Stimulated activated CD4-positive, alpha-beta T cell treated with anti-CD3 and anti-CD28 coated beads, Interleukin-12 subunit alpha, Interleukin-12 subunit beta, amount 100 ng/mL, for 24 hours (primary cell): ENCODE data around the gene CEP95.

Experiments used
- DNase-seq, 2 experiments: peaks; one replicate each; pipeline ENCODE4 v3.0.0-alpha.2; 2020; ENCODE audit warnings: low read depth in 2 of 2

The CEP95 gene

DNA sequence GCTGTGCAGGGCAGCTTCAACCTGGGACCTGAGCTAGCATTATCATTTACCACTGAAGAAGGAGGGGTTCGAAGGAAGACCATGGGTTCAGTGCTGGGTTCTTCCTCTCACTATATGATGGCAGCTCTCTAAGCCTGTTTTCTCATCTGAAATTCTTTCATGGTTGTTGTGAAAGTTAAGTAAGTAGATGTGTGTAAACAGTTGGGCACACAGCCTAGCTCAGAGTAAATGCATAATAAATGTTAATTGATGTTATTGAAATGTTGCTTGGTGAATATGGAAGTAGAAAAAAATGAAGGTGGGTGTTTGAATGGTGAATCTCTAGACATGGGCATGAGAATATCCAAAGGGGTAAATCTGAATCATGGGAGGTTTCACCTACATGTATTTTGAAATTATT is 9.1 kb downstream of the CEP95 start:
- DNase-seq: no peak

DNA sequence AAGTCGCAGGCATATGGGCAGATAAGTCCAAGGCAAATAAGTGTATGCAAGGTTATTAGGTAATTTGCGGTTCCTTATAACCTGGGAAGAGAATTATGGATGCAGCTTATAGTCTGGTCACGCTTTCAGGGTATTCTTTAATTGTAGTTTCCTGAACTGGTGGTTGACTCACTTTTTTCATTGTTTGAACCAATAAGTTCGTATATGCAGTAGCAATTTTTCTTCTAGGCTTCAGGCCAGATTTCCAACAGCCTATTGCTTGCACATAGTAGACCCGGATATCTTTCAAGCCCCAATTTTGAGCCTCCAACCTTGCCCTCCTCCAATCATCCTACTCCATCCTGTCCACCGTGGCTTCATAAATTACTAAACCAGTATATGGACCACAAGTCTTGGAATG is 12.8 kb downstream of the CEP95 start:
- no peak for DNase-seq

DNA sequence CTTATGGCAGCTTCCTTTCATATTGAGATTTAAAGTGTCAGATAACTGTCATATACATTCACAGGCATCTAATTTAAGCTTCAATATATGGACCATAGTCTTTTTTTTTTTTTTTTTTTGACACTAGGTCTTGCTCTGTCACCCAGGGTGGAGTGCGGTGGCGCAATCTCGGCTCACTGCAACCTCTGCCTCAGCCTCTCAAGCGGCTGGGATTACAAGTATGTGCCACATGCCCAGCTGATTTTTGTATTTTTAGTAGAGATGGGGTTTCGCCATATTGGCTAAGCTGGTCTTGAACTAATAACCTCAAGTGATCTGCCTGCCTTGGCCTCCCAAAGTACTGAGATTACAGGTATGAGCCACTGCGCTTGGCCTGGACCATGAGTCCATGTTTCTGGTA is 13.6 kb downstream of the CEP95 start:
- no peak for DNase-seq

DNA sequence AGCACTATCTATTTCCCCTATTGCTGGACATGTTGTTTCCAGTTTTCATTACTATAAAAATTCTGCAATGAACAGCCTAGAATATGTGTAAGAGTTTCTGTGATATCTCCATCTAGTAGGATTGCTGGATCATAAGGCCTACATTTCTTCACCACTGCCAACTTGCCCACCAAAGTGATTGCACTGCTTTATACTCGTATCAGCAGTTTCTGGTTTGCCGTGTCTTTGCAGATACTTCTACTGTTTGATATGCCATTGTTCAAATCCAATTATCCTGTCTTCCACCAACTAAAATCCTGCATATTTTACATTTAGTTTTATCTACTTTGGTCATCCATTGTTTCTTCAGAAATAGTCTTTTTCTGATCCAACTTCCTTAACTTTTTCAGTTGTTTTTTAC is 21.1 kb downstream of the CEP95 start:
- no peak for DNase-seq

DNA sequence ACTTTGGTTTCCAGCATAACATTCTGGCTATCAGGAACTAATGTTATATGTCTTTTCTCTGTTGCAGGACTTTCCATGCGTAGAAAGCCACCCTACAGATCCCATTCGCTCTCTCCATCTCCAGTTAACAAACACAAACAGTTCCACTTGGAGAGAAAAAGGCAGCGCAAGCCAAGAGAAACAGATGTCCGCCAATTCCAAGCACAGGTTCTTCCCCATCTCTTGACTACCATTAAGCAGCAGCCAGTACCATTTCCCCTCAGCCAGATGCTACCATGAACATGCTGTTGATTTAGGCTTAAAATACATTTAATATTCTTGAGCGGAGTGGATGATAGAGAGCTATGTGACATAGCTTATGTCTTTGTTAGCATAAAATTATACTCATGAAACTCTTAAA is 22.4 kb downstream of the CEP95 start:
- DNase-seq: no peak

DNA sequence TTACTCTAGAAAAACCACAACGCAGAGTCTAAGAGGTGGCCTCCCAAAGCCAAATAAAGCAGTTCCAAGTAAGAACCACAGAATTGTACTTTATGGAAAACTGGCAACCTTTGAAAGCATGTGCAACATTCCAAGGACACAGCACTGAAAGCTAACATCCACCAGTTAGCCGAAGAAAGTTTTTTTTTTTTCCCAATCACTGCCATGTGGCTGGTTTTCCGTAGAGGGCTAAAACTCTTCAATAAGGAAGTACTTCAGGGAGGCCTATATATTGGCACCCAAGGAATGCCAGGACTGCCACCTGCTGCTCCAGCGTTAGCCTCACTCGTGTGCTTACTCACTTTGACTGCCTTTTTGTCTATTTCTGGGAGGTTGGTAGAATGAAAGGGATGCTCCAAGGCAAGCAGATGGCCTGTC is 25.2 kb downstream of the CEP95 start:
- no peak for DNase-seq

DNA sequence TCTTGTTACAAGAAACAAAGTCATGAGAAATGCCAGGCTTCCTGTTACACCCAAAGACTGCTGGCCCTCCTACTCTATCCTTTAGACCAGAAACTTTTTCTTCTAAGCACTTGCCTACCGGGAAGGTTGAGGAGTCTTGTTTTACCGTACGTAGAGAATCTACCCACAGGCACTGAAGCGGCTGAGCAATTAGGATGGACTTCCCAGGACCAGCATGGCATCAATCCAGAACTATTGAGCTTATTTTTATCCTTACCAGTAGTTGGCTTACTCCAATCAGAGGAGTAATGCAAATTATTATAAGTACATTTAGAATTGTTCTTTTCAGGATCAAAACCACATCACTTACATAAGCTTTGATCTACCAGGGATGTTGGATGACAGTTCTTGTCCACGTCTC is 25.6 kb downstream of the CEP95 start:
- no peak for DNase-seq

DNA sequence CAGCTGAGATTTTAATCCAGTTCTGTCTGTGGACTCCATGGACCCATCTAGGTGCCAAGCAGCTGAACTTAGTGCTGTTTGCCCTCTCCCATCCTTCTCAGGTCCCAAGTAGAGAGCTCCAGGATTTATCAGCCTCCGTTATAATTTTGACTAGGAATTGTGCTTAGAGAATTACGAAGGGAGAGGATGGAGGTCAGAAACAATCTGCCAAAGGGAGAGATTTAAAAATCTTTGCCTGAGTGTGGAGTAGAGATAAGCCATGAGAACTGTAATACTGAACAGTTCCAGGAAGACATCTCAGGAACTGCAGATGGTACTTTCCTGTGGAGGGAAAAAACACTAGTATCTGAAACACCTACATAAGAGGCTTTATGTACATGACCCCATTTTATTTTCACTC is 27.0 kb downstream of the CEP95 start:
- DNase-seq: no peak

DNA sequence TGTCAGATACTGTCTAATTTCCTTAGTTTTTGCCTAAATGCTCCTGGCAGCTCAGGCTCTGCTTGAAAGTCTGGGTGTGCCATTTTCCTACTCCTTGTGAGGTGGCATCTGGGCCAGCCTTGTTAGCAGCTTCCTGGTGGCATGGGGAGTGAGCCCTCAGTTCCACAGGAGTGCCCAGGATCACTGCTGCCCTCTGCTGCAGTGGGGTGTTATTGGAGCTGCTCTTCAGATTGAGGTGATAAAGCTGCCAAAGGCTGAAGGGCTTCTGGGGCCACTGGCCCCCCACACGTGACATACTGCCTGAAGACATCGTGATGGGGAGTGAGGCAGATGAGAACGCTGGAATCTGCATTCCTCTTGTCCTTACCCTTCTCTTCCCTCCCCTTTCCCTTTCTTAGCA is 27.4 kb downstream of the CEP95 start:
- no peak for DNase-seq

DNA sequence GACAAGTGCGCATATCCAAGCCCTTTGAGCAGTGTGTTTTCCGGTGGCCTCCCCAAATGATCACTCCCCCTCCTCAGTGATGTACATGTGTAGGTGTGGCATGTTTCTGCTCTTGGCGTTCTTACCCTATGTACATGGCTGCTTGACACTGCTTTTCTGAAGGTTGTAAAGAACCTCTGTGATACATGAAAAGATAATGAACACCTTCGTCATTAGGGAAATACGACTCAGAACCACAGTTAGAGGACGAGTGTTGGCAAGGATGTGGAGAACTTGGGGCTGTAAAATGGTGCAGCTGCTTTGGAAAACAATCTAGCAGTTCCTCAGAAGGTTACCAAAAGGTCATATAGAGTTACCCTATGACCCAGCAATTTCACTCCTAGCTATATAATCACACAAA is 28.6 kb downstream of the CEP95 start:
- DNase-seq: no peak

DNA sequence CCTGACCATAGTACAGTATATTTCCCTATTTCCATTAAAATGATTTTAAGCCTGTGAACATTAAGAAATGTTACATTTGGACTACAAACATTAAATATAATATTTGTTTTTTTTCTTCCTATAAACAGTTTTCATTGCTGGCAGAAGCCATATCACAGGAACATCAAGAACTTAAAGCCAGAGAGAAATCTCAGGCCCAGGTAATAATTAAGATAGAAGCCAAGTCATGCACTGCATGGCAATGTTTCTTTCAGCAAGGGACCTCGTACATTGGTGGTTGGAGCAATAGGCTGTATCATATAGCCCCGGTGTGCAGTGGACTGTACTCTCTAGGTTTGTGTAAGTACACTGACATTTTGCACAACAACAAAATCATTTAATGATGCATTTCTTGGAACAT is 30.1 kb downstream of the CEP95 start:
- no peak for DNase-seq

DNA sequence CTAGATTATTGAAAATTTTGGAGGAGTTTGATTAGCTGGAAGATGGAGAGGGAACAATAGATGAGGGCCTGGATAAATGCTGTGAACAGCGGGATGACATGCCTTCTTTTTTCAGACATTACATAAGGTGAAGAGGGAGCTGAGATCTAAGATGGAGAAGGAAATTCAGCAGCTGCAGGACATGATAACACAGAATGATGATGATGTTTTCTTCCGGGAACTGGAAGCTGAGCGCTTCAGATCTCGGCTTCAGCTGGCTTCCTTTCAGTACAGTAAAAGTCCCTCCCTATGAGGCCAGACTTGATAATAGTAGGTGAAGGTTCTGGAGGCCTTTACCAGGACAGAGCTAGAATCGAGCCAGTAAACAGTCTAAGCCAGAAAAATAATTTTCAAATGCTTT is 30.7 kb downstream of the CEP95 start:
- no peak for DNase-seq

DNA sequence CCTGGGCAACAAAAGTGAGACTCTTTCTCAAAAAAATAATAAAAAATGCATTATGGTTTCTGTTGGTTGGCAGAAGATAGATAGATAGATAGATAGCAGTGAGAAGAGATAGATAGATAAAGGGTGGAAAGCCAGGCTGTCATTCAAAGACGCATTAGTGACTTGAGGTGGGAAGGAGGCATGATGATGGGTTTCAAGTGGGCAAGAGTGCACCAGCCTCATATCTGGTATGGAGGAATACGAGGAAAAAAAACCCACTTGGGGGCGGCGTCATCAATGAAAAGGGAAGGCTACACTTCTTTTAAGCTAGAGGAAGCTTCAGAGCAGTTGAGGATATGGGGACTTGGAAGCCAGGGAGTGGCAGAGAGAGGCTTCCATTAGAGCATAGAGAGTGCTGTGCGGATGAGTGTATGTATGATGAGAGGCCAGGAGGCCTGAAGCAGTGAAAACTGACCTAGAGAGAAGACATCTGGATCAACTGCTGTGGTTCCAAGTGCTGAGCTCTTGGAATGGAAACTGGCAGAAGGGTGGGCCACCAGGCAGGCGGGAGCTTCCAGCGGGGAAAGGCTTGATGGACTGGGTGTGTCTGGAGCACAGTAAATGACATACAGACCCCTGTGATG is 31.8 kb downstream of the CEP95 start:
- no peak for DNase-seq

DNA sequence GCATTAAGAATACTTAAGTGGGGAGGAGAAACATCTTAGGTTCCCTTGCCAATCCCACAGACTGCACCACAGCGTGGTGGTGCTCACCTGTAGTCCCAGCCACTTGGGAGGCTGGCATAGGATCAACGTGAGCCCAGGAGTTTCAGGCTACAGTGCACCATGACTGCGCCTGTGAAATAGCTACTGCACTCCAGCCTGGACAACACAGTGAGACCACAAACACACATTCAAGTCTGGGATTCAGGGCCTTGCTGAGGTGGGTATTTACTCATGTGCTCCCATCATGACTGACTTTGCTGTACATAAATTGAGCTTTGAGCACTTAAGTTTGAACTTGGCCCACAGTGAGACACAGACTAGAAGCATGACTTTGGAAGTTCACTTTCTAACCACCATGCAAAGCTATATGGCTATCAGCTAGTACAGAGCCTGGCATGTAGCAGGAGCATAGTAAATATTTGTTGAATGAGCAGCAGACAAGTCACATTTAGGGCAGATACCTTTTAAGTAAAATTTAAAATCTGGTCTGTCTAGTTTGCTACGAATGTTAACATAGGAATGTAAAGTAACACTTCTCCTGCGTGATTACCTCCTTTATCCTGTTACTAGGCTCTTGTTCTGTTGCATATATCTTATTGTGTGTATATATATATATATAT is 33.5 kb downstream of the CEP95 start:
- DNase-seq: no peak

DNA sequence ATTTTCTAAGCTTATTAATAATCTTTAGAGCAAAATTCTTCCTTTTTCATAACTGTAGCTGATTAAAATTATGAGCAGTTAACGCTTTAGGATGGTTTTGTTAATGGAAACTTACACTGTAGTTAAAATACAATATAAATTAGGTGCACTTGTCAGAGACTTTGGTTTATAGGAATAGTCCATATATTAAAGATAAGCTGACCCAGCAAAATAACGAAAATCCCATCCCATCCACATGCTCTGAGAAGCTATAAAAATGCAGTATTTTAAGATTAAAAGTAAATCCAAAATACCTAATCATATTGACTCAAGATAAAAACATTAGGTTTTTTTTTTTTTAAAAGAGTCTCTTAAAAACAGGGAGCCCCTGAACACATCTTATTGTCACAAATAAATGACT is 38.0 kb downstream of the CEP95 start:
- DNase-seq: no peak

DNA sequence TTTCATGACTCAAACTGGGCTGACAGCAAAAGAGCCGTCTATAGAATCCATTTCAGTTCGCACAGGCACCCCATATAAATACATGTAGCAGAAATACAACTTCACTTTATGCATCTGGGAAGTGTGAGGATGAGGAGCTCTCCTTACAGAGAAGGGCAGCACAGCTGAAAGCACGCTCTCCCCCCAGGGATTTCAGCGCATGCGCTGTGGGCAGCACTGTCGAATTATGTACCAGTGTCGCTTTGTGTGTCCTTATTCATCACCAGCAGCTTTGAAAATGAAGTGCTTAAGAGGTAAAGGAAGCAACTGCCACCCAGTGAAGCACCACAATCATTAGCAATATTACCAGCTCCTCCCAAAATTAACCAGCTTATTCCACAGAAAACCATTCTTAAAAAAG is 39.9 kb downstream of the CEP95 start:
- no peak for DNase-seq

DNA sequence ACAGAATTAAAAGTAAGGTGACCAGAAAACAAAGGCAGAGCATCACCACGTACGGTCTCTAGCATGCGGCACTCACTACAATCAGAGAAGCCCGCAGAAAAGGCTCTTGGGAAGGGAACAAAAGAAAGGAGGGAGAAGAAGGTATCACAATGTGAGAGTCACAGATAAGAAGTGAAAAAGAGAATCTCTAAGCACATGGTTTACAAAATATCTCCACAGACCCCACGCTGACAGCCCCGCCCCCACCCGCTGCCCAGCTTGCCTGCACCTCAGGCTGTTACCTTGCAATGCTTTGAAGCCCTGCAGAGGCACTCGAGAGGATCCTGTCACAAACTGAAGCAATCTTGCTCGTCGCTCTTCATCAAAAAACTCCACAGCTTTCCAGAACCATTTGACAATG is 40.5 kb downstream of the CEP95 start:
- no peak for DNase-seq

DNA sequence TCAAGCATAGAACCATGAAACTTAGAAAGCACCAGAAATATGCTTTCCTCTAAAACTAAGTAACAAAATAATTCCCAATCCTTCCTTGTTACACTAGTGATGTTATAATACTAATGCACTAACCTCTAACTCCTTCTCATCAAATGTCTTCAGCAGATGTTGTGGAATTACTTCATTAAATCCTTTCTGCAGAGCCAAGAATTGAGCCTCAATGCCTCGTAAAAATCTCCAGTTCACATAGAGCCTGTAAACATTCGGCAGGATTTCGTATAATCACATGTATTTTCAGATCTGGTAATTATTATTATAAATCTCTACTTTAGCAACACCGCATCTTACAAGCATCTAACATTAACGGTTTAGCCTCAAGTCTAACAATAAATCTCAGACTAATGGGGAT is 44.7 kb downstream of the CEP95 start:
- no peak for DNase-seq

DNA sequence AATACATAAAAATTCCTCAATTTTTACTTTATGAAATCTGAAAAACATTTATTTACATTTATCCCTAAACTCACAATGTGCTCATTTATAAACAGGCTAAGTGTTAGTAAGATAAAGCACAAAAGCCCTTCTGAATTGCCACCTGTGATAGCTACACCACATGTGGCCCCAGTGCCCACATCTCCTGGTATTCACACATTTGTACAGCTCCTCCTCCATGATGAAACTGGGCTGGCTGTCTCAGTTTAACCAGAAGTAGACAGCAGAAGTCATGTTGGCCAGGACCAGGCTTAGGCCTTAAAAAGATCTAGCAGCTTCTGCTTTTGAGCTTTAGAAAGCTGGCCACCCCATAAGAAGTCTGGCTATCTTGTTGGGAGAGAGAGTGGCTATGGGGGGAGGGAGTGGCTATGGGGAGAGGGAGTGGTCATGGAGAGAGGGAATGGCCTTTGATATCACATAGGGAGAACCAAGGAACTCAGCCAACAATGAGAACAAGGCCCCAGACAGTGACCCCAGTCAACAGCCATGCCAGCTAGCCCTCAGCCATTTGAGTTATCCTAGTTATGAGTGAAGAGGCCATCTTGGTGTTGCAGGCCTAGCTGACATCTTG is 47.4 kb downstream of the CEP95 start:
- DNase-seq: no peak

DNA sequence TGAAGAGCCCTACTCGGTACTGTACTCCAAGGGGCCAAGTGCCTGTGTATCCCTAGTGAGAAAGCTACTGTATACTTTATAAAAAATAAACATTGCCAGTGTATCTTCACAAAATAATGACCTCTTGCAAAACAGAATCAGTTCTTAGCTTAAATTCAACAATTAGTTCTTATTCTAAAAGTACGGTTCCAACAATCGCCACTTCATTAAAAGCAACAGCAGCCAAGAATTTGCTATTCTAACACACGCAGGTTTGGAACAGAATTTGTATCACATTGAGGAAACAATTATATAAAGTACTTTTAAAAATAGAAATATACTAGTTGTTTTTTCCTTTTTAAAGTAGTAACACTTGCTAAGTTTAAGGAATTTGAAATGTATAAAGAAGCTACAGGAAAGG is 48.5 kb downstream of the CEP95 start:
- no peak for DNase-seq

DNA sequence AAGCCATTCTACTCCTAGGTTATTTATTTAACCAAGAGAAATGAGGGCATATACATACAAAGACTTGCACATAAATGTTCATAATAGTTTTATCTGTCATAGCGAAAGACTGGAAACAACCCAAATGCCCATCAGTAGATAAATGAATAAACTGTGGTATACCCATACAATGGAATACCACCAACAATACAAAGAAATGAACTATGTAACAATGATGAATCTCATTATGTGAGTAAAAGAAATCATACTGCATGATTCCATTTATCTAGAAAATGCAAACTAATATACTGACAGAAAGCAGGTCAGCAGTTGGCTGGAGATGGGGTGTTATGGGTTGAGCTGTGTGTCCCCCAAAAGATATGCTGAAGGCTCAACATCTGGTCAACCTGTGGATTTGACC is 57.3 kb downstream of the CEP95 start:
- no peak for DNase-seq

DNA sequence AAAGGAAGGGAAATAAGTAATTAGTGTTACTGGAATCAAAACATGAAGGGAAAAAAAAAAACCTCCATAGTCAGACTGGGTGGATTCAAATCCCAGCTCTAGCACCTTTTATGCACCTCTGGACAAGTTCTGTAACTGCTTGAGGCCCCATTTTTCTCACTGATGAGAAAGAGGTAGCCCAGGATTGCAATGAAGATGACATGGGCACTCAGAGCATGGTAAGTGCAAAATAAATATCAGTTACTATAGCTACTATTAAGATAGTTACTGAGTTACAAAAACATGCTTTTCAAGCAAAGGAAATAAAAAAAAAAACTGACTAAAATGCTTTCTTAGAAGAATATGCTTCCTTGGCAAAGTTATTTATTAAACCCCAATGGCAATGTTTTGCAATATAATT is 58.8 kb downstream of the CEP95 start:
- DNase-seq: no peak

DNA sequence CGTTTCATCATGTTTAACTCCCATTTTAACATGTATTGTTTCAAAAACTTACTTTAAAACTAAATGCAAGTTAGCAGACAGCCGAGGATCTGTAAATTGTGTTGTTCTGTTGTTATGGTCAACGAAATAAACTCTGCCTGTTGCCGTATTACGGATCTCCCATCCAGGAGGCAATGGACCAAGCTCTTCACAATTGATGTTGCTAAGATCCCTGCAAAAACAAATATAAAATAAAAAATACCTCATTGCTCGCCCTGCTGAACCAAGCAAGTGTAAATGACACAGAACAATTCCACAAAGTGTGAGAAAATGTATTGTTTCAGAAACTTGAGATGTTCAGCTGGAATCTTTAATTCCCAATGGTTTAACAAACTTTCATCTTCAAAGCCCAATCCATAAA is 65.0 kb downstream of the CEP95 start:
- no peak for DNase-seq

DNA sequence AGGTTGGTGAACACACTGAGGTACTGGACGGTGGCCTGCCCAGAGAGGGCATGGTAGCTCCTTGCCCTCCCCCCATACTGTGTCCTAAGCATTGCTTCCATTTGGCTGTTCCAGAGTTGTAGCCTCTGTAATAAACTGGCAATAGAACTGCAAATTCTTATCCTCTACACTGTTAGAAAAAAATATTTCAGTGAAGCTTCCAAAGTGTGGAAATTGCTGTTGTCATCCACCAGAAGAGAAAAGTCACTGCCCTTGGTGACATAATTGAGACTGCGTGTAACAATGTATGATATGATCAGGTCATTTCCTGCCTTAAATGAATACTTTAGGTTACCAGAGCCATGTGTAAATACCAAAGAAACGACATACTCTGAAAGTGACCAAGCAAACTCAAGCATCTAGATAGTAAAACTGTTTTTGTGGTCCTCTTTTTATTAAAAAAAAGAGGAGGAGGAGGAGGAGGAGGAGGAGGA is 65.9 kb downstream of the CEP95 start:
- no peak for DNase-seq
